AG10803 (cell line): ENCODE data around the gene NOSIP.
"Not testable (repeated sequence)": the region's sequence is repeated elsewhere in the genome, so short reads cannot be mapped to it uniquely, and the experiment has no call there.

ENCODE experiments used
- DNase-seq: peaks from one replicate; pipeline ENCODE4 v3.0.0; 2010; ENCODE audit warnings: low read depth
- H3K4me3 ChIP-seq: 2 replicates; pipeline ENCODE4 v1.5.1; 2011; ENCODE audit warnings: mild to moderate bottlenecking, low read length, control low read depth
- TF ChIP-seq, protein P1 (sequence below): conservative IDR thresholded peaks from 2 replicates; pipeline ENCODE4 v1.5.1; 2011; ENCODE audit warnings: mild to moderate bottlenecking, low read length, control low read depth, inconsistent platforms

NOSIP gene

DNA sequence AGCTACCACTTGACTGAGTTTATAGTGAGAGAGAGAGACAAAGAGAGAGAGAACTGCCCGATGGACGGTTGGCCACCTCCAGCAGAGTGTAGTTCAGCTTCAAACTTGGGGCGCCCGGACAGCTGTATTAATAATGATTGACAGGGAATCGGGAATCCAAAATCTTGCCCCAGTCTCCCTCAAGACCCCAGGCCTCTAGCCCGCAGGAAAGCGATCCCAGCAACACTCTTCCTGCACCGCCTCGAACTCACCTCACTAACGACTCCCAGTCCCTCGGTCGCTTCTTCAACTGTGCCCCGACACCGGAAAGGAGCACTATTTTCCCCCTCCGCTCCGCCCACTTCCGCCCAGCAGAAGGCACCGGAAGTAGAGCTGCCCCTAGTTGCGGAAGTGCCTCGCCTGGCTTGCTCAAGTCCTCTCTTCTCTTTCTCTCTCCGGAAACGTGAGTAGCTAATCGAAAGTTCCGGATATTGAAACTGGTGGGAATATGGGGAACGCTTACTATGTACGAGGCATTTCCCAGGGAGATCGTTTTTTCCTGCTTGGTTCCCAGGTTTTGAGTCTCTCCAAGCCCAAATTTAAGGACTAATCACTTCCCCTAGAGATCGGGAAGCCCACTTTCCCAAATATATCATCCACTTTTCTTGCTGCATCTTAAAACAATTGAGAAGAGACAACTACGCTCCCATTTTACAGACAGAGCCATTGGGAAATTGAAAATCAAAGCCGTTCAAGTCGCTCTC is at the start of gene NOSIP:
TSS of gene NOSIP (minus strand) at position 293 of the 743 bp plus-strand sequence. CDS start 19,865 bp downstream, outside the sequence.
- DNase-seq, result peak; percentile 96
- H3K4me3 ChIP-seq, result peak within 1 kb of the TSS; percentile 89
- TF ChIP-seq, protein P1, sequence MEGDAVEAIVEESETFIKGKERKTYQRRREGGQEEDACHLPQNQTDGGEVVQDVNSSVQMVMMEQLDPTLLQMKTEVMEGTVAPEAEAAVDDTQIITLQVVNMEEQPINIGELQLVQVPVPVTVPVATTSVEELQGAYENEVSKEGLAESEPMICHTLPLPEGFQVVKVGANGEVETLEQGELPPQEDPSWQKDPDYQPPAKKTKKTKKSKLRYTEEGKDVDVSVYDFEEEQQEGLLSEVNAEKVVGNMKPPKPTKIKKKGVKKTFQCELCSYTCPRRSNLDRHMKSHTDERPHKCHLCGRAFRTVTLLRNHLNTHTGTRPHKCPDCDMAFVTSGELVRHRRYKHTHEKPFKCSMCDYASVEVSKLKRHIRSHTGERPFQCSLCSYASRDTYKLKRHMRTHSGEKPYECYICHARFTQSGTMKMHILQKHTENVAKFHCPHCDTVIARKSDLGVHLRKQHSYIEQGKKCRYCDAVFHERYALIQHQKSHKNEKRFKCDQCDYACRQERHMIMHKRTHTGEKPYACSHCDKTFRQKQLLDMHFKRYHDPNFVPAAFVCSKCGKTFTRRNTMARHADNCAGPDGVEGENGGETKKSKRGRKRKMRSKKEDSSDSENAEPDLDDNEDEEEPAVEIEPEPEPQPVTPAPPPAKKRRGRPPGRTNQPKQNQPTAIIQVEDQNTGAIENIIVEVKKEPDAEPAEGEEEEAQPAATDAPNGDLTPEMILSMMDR, result no peak

- TF ChIP-seq, protein P1, result no peak
- H3K4me3 ChIP-seq, result no peak overlapping the region
- DNase-seq, result no peak
Observed at GRCh38 chr19:49629659-49630058, 49.3 kb upstream of the NOSIP start.

- DNase-seq, result no peak
- TF ChIP-seq, protein P1, result no peak
- no peak overlapping the region for H3K4me3 ChIP-seq
Observed at GRCh38 chr19:49626226-49626625, 45.9 kb upstream of the NOSIP start.

DNA sequence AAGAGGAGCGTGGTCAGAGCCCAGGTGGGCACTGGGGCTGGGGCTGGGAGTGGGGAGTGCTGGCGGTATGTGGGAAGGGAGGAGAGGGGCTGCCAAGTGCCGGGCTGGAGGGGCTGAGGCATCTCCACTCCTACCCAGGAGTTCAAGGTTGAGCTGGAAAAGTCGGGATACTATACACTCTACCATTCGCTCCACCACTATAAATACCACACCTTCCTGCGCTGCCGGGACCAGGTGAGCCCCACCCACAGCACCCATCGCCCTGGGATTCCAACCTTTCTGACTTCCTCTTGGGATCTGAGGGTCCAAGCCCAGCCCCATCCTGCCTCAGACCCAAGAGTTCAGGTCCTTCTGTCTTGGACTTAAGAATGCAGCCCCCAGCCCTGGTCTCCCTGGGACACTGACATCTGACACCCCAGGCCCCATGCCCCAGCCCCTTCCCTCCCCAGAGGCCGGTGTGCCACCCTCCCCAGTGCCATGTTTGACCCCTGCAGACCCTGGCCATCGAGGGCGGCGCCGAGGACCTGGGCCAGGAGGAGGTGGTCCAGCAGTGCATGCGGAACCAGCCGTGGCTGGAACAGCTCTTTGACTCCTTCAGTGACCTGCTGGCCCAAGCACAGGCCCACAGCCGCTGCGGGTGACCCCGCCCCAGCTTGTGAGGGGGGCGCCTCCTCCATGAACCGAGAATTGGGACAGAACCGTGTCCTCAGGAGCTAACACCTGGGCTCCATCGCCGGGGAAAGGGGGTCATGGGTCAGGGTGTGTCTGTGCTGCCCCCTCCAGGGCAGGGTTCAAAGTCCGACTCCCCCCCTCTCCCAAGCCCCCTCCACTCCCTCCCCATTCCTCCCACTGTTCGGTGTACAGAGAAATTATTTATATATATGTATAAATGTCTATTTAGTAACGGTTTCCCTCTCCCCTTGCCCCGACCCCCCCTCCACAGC is 44.9 kb upstream of the NOSIP start:
- TF ChIP-seq, protein P1, result no peak
- no peak for DNase-seq
- H3K4me3 ChIP-seq, result no peak overlapping the region

- H3K4me3 ChIP-seq, DNase-seq: not testable (repeated sequence)
Observed at GRCh38 chr19:49617860-49618259, 37.5 kb upstream of the NOSIP start.

GRCh38 chr19:49616945-49617344 is 36.6 kb upstream of the NOSIP start:
- no peak overlapping the region for H3K4me3 ChIP-seq
- TF ChIP-seq, protein P1, result no peak
- no peak for DNase-seq

- H3K4me3 ChIP-seq, result no peak overlapping the region
- TF ChIP-seq, protein P1, result no peak
- no peak for DNase-seq
Observed at GRCh38 chr19:49616532-49616931, 36.2 kb upstream of the NOSIP start.
